NCI-H1105 (cell line): ENCODE measurements around the gene NCBP3.
"Not testable (repeated sequence)": the region's sequence is repeated elsewhere in the genome, so short reads cannot be mapped to it uniquely, and the experiment has no call there.

ENCODE experiments used
- DNase-seq: peaks from one replicate; lab custom pipeline; 2025; lab: John Stamatoyannopoulos, UW

Gene NCBP3

GRCh38 chr17:3880983-3881382, 34.9 kb upstream of the NCBP3 start:
- DNase-seq: no peak

GRCh38 chr17:3879591-3880417, 33.8 kb upstream of the NCBP3 start:
- DNase-seq: no peak

GRCh38 chr17:3879186-3879585, 33.1 kb upstream of the NCBP3 start:
- no peak for DNase-seq

GRCh38 chr17:3877220-3877619, 31.2 kb upstream of the NCBP3 start:
- no peak for DNase-seq

- no peak for DNase-seq
Measured at GRCh38 chr17:3875317-3875716, 29.3 kb upstream of the NCBP3 start.

GRCh38 chr17:3873862-3874261, 27.8 kb upstream of the NCBP3 start:
- DNase-seq: no peak

GRCh38 chr17:3870871-3871306, 24.8 kb upstream of the NCBP3 start:
- no peak for DNase-seq

GRCh38 chr17:3867606-3868005, 21.6 kb upstream of the NCBP3 start:
- no peak for DNase-seq

- DNase-seq: no peak
Measured at GRCh38 chr17:3867106-3867505, 21.1 kb upstream of the NCBP3 start.

GRCh38 chr17:3866276-3866675, 20.2 kb upstream of the NCBP3 start:
- no peak for DNase-seq

GRCh38 chr17:3865176-3865575, 19.1 kb upstream of the NCBP3 start:
- no peak for DNase-seq

GRCh38 chr17:3864534-3864933, 18.5 kb upstream of the NCBP3 start:
- no peak for DNase-seq

- no peak for DNase-seq
Measured at GRCh38 chr17:3861761-3862681, 16.0 kb upstream of the NCBP3 start.

GRCh38 chr17:3860939-3861700, 15.1 kb upstream of the NCBP3 start:
- DNase-seq: no peak

GRCh38 chr17:3859940-3860339, 13.9 kb upstream of the NCBP3 start:
- DNase-seq: no peak

GRCh38 chr17:3857261-3858105, 11.4 kb upstream of the NCBP3 start:
- DNase-seq: no peak

GRCh38 chr17:3854204-3854603, 8.2 kb upstream of the NCBP3 start:
- DNase-seq: not testable (repeated sequence)

- DNase-seq: no peak
Measured at GRCh38 chr17:3852561-3852960, 6.5 kb upstream of the NCBP3 start.

GRCh38 chr17:3851461-3852100, 5.5 kb upstream of the NCBP3 start:
- DNase-seq: no peak

- no peak for DNase-seq
Measured at GRCh38 chr17:3848229-3848835, 2.3 kb upstream of the NCBP3 start.
